A549 treated with dexamethasone at 1 μM for 4 hours (cell line): ENCODE data around the gene SEC61A1. TPM values are rescaled to one million over a fixed set of nuclear protein-coding genes. Genes with fewer than 3 reads are reported as not detected.

Experiments used
- total RNA-seq: library from RNA; stranded (reverse); fragments of 200-300 nt; extraction: Qiagen RNA extraction; gene quantifications from 5 replicates; pipeline ENCODE4 v1.2.3, GENCODE V29; 2022

The SEC61A1 gene
- 104 to 137 TPM (median 134 TPM) in 5 replicates for total RNA-seq

DNA sequence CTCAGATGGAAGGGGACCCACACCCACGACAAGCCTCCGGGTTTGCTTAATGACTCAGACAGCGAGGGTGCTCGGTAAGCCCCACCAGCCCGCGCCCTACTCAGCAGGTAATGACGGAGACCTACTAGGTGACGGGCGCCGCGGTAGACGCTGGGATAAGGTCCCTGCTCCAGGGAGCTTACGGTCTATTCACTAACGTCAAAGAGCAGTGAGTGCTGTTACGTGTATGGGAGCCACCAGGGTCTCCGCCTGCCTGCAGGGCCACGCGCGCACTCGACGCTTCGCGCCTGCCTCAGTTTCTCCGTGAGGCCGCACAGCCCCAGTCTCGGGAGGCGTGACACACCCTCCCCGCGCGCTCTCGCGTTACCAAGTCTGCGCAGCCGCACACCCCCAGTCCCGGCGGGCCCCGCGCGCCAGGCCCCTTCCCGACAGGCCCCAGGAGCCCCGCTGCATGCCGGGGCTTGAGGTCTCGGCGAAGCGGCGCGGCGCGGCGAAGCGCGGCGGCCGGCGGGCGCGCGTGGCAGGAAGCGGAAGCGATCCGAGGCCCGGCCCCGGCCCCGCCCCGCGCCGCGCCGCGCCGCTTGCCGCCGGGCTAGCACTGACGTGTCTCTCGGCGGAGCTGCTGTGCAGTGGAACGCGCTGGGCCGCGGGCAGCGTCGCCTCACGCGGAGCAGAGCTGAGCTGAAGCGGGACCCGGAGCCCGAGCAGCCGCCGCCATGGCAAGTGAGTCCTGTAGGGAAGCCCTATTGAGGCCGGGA lies at the start of gene SEC61A1:
Gene SEC61A1, plus strand, starts transcription at position 601 of the 758 bp plus-strand sequence. Its CDS starts 116 bp downstream, at position 717.

Other genes with a start within 250 kb of the SEC61A1 start
- 59.3 to 81.4 TPM (median 68.7 TPM) in 5 replicates for gene MGLL, start 229.9 kb upstream of the SEC61A1 start, total RNA-seq
- not detected in 5 replicates for gene KBTBD12, start 137.2 kb upstream of the SEC61A1 start, total RNA-seq
- gene RUVBL1, start 71.4 kb downstream of the SEC61A1 start, total RNA-seq, result 93.6 to 101 TPM (median 96.6 TPM) in 5 replicates
- gene EEFSEC, start 101.0 kb downstream of the SEC61A1 start, total RNA-seq, result 7.4 to 11.1 TPM (median 9.9 TPM) in 5 replicates